HG02981 (cell line): Measurements from ENCODE around the gene ZC3H10.
"Not testable (repeated sequence)": the region's sequence is repeated elsewhere in the genome, so short reads cannot be mapped to it uniquely, and the experiment has no call there.

Source experiments
- ATAC-seq: cut with Tn5 transposase; IDR thresholded peaks from one replicate; pipeline ENCODE4 v1.9.1; 2021; ENCODE audit warnings: mild to moderate bottlenecking, moderate library complexity; ENCODE audit not compliant: unreplicated experiment

The ZC3H10 gene

GRCh38 chr12:56117778-56118687 is at the start of gene ZC3H10:
Gene ZC3H10 (plus strand): TSS chr12:56118266. CDS start chr12:56120563, 2,297 bp downstream.
- ATAC-seq = peak; percentile 80

GRCh38 chr12:56071648-56072047 is 46.4 kb upstream of the ZC3H10 start:
- no peak for ATAC-seq

GRCh38 chr12:56074396-56074795 is 43.7 kb upstream of the ZC3H10 start:
- ATAC-seq = no peak

- ATAC-seq = not testable (repeated sequence)
Observed at GRCh38 chr12:56077966-56078365, 40.1 kb upstream of the ZC3H10 start.

- no peak for ATAC-seq
Observed at GRCh38 chr12:56078427-56078826, 39.6 kb upstream of the ZC3H10 start.

- peak; percentile 74 for ATAC-seq
Observed at GRCh38 chr12:56078931-56079722, 38.9 kb upstream of the ZC3H10 start.

GRCh38 chr12:56079723-56080555 is 38.1 kb upstream of the ZC3H10 start, which contains the start of gene ERBB3:
Gene ERBB3 (plus strand): TSS chr12:56080165. CDS start chr12:56080301, 136 bp downstream.
- no peak for ATAC-seq

GRCh38 chr12:56080556-56081138 is 37.4 kb upstream of the ZC3H10 start:
- no peak for ATAC-seq

- no peak for ATAC-seq
Observed at GRCh38 chr12:56081393-56082347, 36.4 kb upstream of the ZC3H10 start.

- no peak for ATAC-seq
Observed at GRCh38 chr12:56082382-56082781, 35.7 kb upstream of the ZC3H10 start.

GRCh38 chr12:56082967-56083366 is 35.1 kb upstream of the ZC3H10 start:
- ATAC-seq = no peak

- ATAC-seq = no peak
Observed at GRCh38 chr12:56084958-56085543, 33.0 kb upstream of the ZC3H10 start.

- no peak for ATAC-seq
Observed at GRCh38 chr12:56086096-56086495, 32.0 kb upstream of the ZC3H10 start.

GRCh38 chr12:56086608-56087007 is 31.5 kb upstream of the ZC3H10 start:
- no peak for ATAC-seq

GRCh38 chr12:56087220-56087619 is 30.8 kb upstream of the ZC3H10 start:
- no peak for ATAC-seq

GRCh38 chr12:56097738-56098137 is 20.3 kb upstream of the ZC3H10 start:
- no peak for ATAC-seq

GRCh38 chr12:56098592-56098991 is 19.5 kb upstream of the ZC3H10 start:
- no peak for ATAC-seq

- ATAC-seq = no peak
Observed at GRCh38 chr12:56099787-56100186, 18.3 kb upstream of the ZC3H10 start.

- ATAC-seq = no peak
Observed at GRCh38 chr12:56101045-56101444, 17.0 kb upstream of the ZC3H10 start.
